ENCODE measurements around the gene PRRG4. TPM values are rescaled to one million over a fixed set of nuclear protein-coding genes. Genes with fewer than 3 reads are reported as not detected.
A peak's percentile ranks its signal among the peaks of the same experiment; 100 is the strongest.

The PRRG4 gene
- total RNA-seq, 1 donor from 2014 or later: 4.7 TPM

DNA sequence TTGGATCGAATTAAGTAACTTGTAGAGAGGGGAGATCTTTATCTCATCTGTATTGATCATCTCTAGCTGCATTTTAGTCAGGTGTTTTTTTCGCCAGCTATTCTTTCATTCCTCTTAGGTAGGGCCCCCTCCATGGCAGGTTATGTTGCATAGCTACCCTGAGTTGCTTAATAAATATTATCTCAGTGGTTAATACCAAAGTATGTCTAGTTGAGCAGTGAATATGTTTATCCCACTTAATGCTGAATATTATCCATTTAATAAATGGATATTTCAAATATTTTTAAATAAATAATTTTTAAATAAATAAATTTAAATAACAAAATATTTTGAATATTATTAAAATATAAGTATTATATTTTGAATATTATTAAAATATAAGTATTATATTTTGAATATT is 9.6 kb downstream of the PRRG4 start:
- peak overlapping the region; percentile 66 for H3K27ac Mint-ChIP-seq
- TF ChIP-seq, protein P1, sequence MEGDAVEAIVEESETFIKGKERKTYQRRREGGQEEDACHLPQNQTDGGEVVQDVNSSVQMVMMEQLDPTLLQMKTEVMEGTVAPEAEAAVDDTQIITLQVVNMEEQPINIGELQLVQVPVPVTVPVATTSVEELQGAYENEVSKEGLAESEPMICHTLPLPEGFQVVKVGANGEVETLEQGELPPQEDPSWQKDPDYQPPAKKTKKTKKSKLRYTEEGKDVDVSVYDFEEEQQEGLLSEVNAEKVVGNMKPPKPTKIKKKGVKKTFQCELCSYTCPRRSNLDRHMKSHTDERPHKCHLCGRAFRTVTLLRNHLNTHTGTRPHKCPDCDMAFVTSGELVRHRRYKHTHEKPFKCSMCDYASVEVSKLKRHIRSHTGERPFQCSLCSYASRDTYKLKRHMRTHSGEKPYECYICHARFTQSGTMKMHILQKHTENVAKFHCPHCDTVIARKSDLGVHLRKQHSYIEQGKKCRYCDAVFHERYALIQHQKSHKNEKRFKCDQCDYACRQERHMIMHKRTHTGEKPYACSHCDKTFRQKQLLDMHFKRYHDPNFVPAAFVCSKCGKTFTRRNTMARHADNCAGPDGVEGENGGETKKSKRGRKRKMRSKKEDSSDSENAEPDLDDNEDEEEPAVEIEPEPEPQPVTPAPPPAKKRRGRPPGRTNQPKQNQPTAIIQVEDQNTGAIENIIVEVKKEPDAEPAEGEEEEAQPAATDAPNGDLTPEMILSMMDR (IDR thresholded peaks at IDR 0.05; ENCODE audit: unreplicated experiment): no peak
- no peak for DNase-seq (ENCODE audit: low spot score in 2 of 2, unreplicated experiment in 2 of 2)
- peaks cover 8% of the 10 kb centered on the region for H3K36me3 Mint-ChIP-seq
- no peaks in the 10 kb centered on the region for H3K9me3 Mint-ChIP-seq
- H3K4me1 Mint-ChIP-seq: peaks cover 12% of the 10 kb centered on the region
- H3K4me3 Mint-ChIP-seq: peak overlapping the region; percentile 7
- H3K27me3 Mint-ChIP-seq (ENCODE audit: low read depth): no peaks in the 10 kb centered on the region

DNA sequence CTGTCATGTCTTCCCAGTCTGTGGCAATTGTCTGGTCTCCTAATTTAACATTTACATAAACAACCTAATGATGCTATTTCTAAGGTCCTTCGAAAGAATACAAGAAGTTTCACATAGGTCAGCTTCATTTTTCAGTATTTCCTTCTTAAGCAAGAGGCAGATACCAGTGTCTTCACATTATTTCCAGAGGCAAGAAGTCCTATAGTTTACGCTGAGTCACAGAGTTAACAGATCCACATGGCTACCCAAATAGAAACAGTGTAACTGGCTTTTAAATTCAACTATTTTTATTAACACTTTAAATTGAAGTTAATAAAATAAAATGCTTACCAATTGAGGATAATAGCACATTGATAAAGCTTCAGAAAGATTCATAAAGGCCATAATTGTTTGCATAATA is 10.9 kb downstream of the PRRG4 start:
- DNase-seq (ENCODE audit: low spot score in 2 of 2, unreplicated experiment in 2 of 2): no peak
- Mint-ChIP-seq H3K4me1 (peaks cover 12% of the 10 kb centered on the region), H3K4me3 (no peak overlapping the region), H3K36me3 (peaks cover 3% of the 10 kb centered on the region), H3K27ac (no peak overlapping the region), H3K9me3 (no peaks in the 10 kb centered on the region), H3K27me3 (ENCODE audit: low read depth) (no peaks in the 10 kb centered on the region)
- TF ChIP-seq, protein P1 (IDR thresholded peaks at IDR 0.05; ENCODE audit: unreplicated experiment): no peak

DNA sequence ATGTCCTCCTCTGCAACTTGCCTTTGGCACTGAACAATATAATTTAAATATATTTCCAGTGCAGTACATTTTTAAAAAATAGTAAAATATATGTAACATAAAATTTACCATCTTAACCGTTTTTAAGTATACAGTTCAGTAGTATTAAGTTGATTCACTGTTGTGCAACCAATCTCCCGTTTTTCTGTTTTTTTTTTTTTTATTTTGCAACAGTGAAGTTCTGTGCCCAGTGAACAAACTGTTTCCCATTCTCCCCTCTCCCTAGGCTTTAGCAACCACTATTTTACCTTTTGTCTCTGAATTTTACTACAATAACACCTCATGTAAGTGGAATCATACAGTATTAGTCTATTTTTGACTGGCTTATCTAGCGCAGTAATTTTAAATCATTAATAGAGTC is 13.8 kb downstream of the PRRG4 start:
- DNase-seq (ENCODE audit: low spot score in 2 of 2, unreplicated experiment in 2 of 2): no peak
- H3K9me3 Mint-ChIP-seq: peaks cover 7% of the 10 kb centered on the region
- no peak overlapping the region for H3K4me3 Mint-ChIP-seq
- H3K27me3 Mint-ChIP-seq (ENCODE audit: low read depth): no peaks in the 10 kb centered on the region
- H3K36me3 Mint-ChIP-seq: peaks cover 18% of the 10 kb centered on the region
- H3K27ac Mint-ChIP-seq: no peak overlapping the region
- peaks cover 9% of the 10 kb centered on the region for H3K4me1 Mint-ChIP-seq
- TF ChIP-seq, protein P1 (IDR thresholded peaks at IDR 0.05; ENCODE audit: unreplicated experiment): no peak

DNA sequence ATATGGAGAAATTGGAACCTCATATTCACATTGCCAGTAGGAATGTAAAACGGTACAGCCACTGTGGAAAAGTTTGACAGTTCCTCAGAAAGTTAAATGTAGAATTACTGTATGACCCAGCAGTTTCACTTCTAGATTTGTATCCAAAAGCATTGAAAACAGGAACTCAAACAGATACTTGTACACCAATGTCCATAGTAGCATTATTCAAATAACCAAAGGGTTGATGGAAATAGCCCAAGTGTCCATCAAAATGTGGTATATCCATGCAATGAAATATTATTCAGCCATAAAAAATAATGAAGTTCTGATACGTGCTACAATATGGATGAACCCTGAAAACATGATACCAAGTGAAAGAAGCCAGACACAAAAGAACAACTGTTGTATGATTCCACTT is 17.8 kb downstream of the PRRG4 start:
- no peaks in the 10 kb centered on the region for H3K27me3 Mint-ChIP-seq (ENCODE audit: low read depth)
- peaks cover 7% of the 10 kb centered on the region for H3K9me3 Mint-ChIP-seq
- H3K36me3 Mint-ChIP-seq: peaks cover 22% of the 10 kb centered on the region
- H3K4me1 Mint-ChIP-seq: no peaks in the 10 kb centered on the region
- DNase-seq (ENCODE audit: low spot score in 2 of 2, unreplicated experiment in 2 of 2): no peak
- no peak overlapping the region for H3K4me3 Mint-ChIP-seq
- H3K27ac Mint-ChIP-seq: no peak overlapping the region
- TF ChIP-seq, protein P1 (IDR thresholded peaks at IDR 0.05; ENCODE audit: unreplicated experiment): no peak

DNA sequence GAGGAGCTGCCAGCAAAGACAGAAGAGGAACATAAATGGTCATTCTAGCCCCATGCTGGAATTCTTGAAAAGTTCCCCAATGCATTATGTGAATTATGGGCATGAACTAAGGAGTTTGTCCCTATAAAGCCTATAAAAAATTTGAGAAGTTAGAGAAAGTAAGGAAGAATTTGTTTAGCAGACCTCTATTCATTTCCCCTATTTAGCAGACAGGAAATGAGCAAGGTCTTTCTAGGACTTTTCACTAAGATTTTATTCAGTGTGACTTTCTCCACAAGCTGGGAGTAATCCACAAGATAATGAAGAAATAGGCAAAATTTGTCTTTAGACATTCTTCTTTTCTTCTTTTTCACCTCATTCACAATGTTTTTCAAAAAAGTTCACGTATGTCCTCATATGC is 20.0 kb downstream of the PRRG4 start:
- Mint-ChIP-seq H3K9me3 (peaks cover 7% of the 10 kb centered on the region), H3K4me1 (no peaks in the 10 kb centered on the region), H3K4me3 (no peak overlapping the region), H3K27ac (no peak overlapping the region), H3K27me3 (ENCODE audit: low read depth) (no peaks in the 10 kb centered on the region), H3K36me3 (peaks cover 26% of the 10 kb centered on the region)
- TF ChIP-seq, protein P1 (IDR thresholded peaks at IDR 0.05; ENCODE audit: unreplicated experiment): no peak
- no peak for DNase-seq (ENCODE audit: low spot score in 2 of 2, unreplicated experiment in 2 of 2)

DNA sequence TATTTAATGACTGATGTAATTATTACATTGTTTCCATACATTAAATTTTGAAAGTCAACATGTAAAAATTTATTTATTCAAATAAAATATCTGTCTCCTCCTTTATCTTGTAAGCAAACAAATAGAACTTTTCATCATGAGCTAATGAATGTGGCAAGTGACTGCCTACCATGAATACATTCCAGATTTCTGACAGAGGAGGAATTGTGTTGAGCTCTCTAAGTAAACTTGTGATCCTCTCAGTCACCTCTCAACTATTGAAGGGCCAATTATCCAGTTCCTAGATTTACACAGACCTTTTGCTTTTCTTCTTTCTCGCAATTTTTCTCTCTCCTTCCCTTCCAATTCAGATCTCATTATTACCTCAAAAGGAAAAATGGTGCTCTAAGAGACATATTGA is 21.5 kb downstream of the PRRG4 start:
- no peaks in the 10 kb centered on the region for H3K27me3 Mint-ChIP-seq (ENCODE audit: low read depth)
- H3K9me3 Mint-ChIP-seq: peaks cover 7% of the 10 kb centered on the region
- peaks cover 22% of the 10 kb centered on the region for H3K36me3 Mint-ChIP-seq
- no peak overlapping the region for H3K4me3 Mint-ChIP-seq
- no peak for DNase-seq (ENCODE audit: low spot score in 2 of 2, unreplicated experiment in 2 of 2)
- H3K4me1 Mint-ChIP-seq: peaks cover 7% of the 10 kb centered on the region
- no peak overlapping the region for H3K27ac Mint-ChIP-seq
- TF ChIP-seq, protein P1 (IDR thresholded peaks at IDR 0.05; ENCODE audit: unreplicated experiment): no peak
